Colonic mucosa (tissue), 4 donors: ENCODE measurements around the gene R3HCC1L. TPM values are rescaled to one million over a fixed set of nuclear protein-coding genes. Genes with fewer than 3 reads are reported as not detected.

Experiments used
- DNase-seq: peaks from one replicate; pipeline ENCODE4 v3.0.0-alpha.2; 2020
- H3K27ac ChIP-seq: fragments of 200-600 bp; one replicate; pipeline ENCODE4 v1.8.0; 2021
- H3K27me3 ChIP-seq: fragments of 200-600 bp; one replicate; pipeline ENCODE4 v1.8.0; 2021
- H3K36me3 ChIP-seq: fragments of 200-600 bp; one replicate; pipeline ENCODE4 v1.8.0; 2021
- H3K4me1 ChIP-seq: fragments of 200-600 bp; one replicate; pipeline ENCODE4 v1.8.0; 2021; ENCODE audit warnings: mild to moderate bottlenecking
- H3K4me3 ChIP-seq: fragments of 200-600 bp; one replicate; pipeline ENCODE4 v1.8.0; 2021
- H3K9ac ChIP-seq, 2 donors: one replicate each; pipeline ENCODE4 v1.7.0; 2013; ENCODE audit warnings: control low read depth in 2 of 2, low read depth in 2 of 2, low read length in 2 of 2
- H3K9me3 ChIP-seq: fragments of 200-600 bp; one replicate; pipeline ENCODE4 v1.8.0; 2021
- CTCF ChIP-seq: fragments of 200-600 bp; IDR thresholded peaks from one replicate; pipeline ENCODE4 v1.8.0; 2022; ENCODE audit warnings: antibody characterized with exemption, mild to moderate bottlenecking
- intact Hi-C: fragments of 100-400 bp; cut with DNase I; formaldehyde crosslinking; loops from one replicate; pipeline ENCODE4 v1.14.1; 2022
- total RNA-seq, 2 donors: library from RNA; stranded (reverse); fragmentation: NEBNext Ultra II Directional in 1 of 2; extraction: Animal tissue kit (Norgen Biotek cat#: 25700) in 1 of 2; gene quantifications; one replicate each; pipeline ENCODE4 v1.2.1, GENCODE V29; 2021
- donor health status: healthy.
- donor health status: DM: no; HTN: no; CAD: no.
- donor health status: DM: no; HTN: no; CAD: no.

Gene R3HCC1L
- total RNA-seq, 2 donors from 2014 or later = 16.7 to 16.8 TPM

DNA sequence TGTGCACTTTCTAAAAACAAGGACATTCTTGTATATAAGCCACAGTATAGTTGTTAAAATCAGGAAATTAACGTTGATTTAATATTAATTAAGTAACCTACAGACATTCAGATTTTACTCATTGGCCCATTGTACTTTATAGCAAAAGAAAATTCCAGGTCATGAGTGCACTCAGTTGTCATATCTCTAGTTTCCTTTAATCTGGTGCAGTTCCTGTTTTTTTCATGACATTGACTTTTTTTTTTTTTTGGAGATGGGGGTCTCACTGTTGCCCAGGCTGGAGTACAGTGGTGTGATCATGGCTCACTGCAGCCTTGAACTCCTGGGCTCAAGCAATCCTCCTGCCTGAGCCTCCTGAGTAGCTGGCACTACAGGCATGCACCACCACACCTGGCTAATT lies 24.1 kb downstream of the R3HCC1L start:
- TF ChIP-seq CTCF = no peak
- H3K27ac ChIP-seq = no peak overlapping the region
- no peak overlapping the region for H3K4me3 ChIP-seq
- intact Hi-C loops = no loop called here
- no peaks in the 10 kb centered on the region for H3K27me3 ChIP-seq
- H3K4me1 ChIP-seq = no peaks in the 10 kb centered on the region
- H3K9me3 ChIP-seq = no peaks in the 10 kb centered on the region
- H3K36me3 ChIP-seq = no peaks in the 10 kb centered on the region
- DNase-seq = no peak
- H3K9ac ChIP-seq = no peak overlapping the region

- H3K27ac ChIP-seq = no peak overlapping the region
- H3K9ac ChIP-seq = no peak overlapping the region
- no peaks in the 10 kb centered on the region for H3K9me3 ChIP-seq
- H3K27me3 ChIP-seq = no peaks in the 10 kb centered on the region
- no peak for DNase-seq
- no peaks in the 10 kb centered on the region for H3K4me1 ChIP-seq
- no peak overlapping the region for H3K4me3 ChIP-seq
- no peak for TF ChIP-seq CTCF
- intact Hi-C loops = no loop called here
- no peaks in the 10 kb centered on the region for H3K36me3 ChIP-seq
Measured at GRCh38 chr10:98163941-98164340, 29.5 kb downstream of the R3HCC1L start.

GRCh38 chr10:98167191-98167590 lies 32.7 kb downstream of the R3HCC1L start:
- no peak overlapping the region for H3K4me3 ChIP-seq
- H3K9ac ChIP-seq = no peak overlapping the region
- no peak for DNase-seq
- no peak overlapping the region for H3K27ac ChIP-seq
- H3K27me3 ChIP-seq = no peaks in the 10 kb centered on the region
- no peaks in the 10 kb centered on the region for H3K4me1 ChIP-seq
- no peaks in the 10 kb centered on the region for H3K36me3 ChIP-seq
- TF ChIP-seq CTCF = no peak
- intact Hi-C loops = no loop called here
- no peaks in the 10 kb centered on the region for H3K9me3 ChIP-seq

DNA sequence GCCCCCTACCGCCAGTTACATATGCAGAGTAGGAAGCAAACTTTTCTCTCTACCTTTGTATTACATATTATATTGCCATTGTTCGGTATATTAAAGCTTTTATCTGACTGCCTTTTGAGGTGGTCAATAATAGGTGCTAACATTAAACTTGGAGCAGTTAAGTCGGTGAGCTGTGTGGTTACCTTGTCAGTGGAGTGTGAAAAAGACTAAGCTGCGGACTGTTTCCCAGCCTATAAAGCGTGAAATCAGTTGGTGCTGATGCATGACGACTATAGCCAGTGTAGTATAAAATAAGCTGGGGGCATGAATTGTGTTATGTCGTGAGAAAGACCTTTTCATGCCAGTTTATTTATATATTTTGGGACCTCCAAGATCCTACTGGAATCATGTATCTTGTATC lies 33.7 kb downstream of the R3HCC1L start:
- intact Hi-C loops = no loop called here
- no peak for TF ChIP-seq CTCF

GRCh38 chr10:98168766-98169165 lies 34.3 kb downstream of the R3HCC1L start:
- Histone ChIP-seq H3K4me1 (no peaks in the 10 kb centered on the region), H3K36me3 (no peaks in the 10 kb centered on the region), H3K27ac (no peak overlapping the region), H3K9me3 (no peaks in the 10 kb centered on the region), H3K27me3 (no peaks in the 10 kb centered on the region), H3K4me3 (no peak overlapping the region), H3K9ac (no peak overlapping the region)
- no peak for DNase-seq
- intact Hi-C loops = no loop called here
- TF ChIP-seq CTCF = no peak

More for the DNA sequence above, 33.7 kb downstream of the R3HCC1L start:
- DNase-seq = no peak
- Histone ChIP-seq H3K4me3 (no peak overlapping the region), H3K27me3 (no peaks in the 10 kb centered on the region), H3K36me3 (no peaks in the 10 kb centered on the region), H3K9me3 (no peaks in the 10 kb centered on the region), H3K9ac (no peak overlapping the region), H3K4me1 (no peaks in the 10 kb centered on the region), H3K27ac (no peak overlapping the region)

GRCh38 chr10:98169379-98169778 lies 34.9 kb downstream of the R3HCC1L start:
- no peaks in the 10 kb centered on the region for H3K36me3 ChIP-seq
- no peak overlapping the region for H3K27ac ChIP-seq
- DNase-seq = no peak
- H3K4me3 ChIP-seq = no peak overlapping the region
- H3K4me1 ChIP-seq = no peaks in the 10 kb centered on the region
- intact Hi-C loops = no loop called here
- H3K9ac ChIP-seq = no peak overlapping the region
- no peaks in the 10 kb centered on the region for H3K27me3 ChIP-seq
- no peak for TF ChIP-seq CTCF
- no peaks in the 10 kb centered on the region for H3K9me3 ChIP-seq
